OCI-LY3 (cell line): ENCODE measurements around the gene CLIC6.

Source experiments
- H2AFZ ChIP-seq: fragments of 200-600, 300-600 bp; shearing (Covaris generic); 2 replicates; pipeline ENCODE4 v1.6.0; 2014; ENCODE audit warnings: antibody characterized with exemption, low read depth, low read length
- H3K27ac ChIP-seq: fragments of 200-600, 300-600 bp; sonication (generic); 2 replicates; pipeline ENCODE4 v1.5.1; 2014; ENCODE audit warnings: mild to moderate bottlenecking, low read length, moderate library complexity, mixed read lengths
- H3K27me3 ChIP-seq: fragments of 200-600, 300-600 bp; sonication (generic); 2 replicates; pipeline ENCODE4 v1.6.1; 2014; ENCODE audit warnings: low read depth, low read length, mixed read lengths
- H3K36me3 ChIP-seq: fragments of 200-600, 300-600 bp; sonication (generic); replicated peaks from 2 replicates; pipeline ENCODE3; 2014; ENCODE audit warnings: low read depth, low read length, mixed read lengths
- H3K4me1 ChIP-seq: fragments of 300-600, 200-600 bp; sonication (generic); 2 replicates; pipeline ENCODE4 v1.6.1; 2014; ENCODE audit warnings: low read length, mixed read lengths
- H3K4me2 ChIP-seq: fragments of 200-600, 300-600 bp; sonication (generic); 2 replicates; pipeline ENCODE4 v1.6.1; 2014; ENCODE audit warnings: low read length, mixed read lengths
- H3K4me3 ChIP-seq: fragments of 300-600, 200-600 bp; sonication (generic); 2 replicates; pipeline ENCODE4 v1.5.1; 2014; ENCODE audit warnings: antibody characterized with exemption, mild to moderate bottlenecking, low read length, moderate library complexity
- H3K79me2 ChIP-seq: fragments of 300-600, 200-600 bp; shearing (Covaris generic); 2 replicates; pipeline ENCODE4 v1.6.1; 2014; ENCODE audit warnings: mild to moderate bottlenecking, low read length, mixed read lengths
- H3K9ac ChIP-seq: fragments of 300-600, 200-600 bp; shearing (Covaris generic); 2 replicates; pipeline ENCODE4 v1.6.0; 2014; ENCODE audit warnings: mild to moderate bottlenecking, low read length, moderate library complexity
- H3K9me3 ChIP-seq: fragments of 200-600, 300-600 bp; shearing (Covaris generic); 2 replicates; pipeline ENCODE4 v1.6.1; 2014; ENCODE audit warnings: low read length, mixed read lengths; ENCODE audit not compliant: insufficient read depth
- H4K20me1 ChIP-seq: fragments of 200-600, 300-600 bp; sonication (generic); 2 replicates; pipeline ENCODE4 v1.6.1; 2016; ENCODE audit warnings: low read length, mixed read lengths; ENCODE audit not compliant: insufficient read depth
- CTCF ChIP-seq: fragments of 200-600, 300-600 bp; sonication (generic); IDR thresholded peaks from 2 replicates; pipeline ENCODE4 v1.5.1; 2014; ENCODE audit warnings: antibody characterized with exemption, low read length, low read depth
- EZH2phosphoT487 ChIP-seq: fragments of 200-600 bp; shearing (Covaris generic); IDR thresholded peaks from 2 replicates; pipeline ENCODE4 v1.6.1; 2018; ENCODE audit warnings: antibody characterized with exemption, mixed run types, low read depth

Gene CLIC6

GRCh38 chr21:34730756-34731445, 62.1 kb downstream of the CLIC6 start:
- no peaks in the 10 kb centered on the region for H4K20me1 ChIP-seq
- H3K4me3 ChIP-seq: no peak overlapping the region
- H3K9ac ChIP-seq: no peak overlapping the region
- no peaks in the 10 kb centered on the region for H3K4me1 ChIP-seq
- TF ChIP-seq EZH2phosphoT487 (no peak), CTCF (no peak)
- H2AFZ ChIP-seq: no peak overlapping the region
- H3K27me3 ChIP-seq: no peaks in the 10 kb centered on the region
- H3K4me2 ChIP-seq: no peak overlapping the region
- no peak overlapping the region for H3K27ac ChIP-seq
- H3K36me3 ChIP-seq: no peaks in the 10 kb centered on the region
- no peaks in the 10 kb centered on the region for H3K79me2 ChIP-seq
- no peaks in the 10 kb centered on the region for H3K9me3 ChIP-seq

- H2AFZ ChIP-seq: no peak overlapping the region
- H3K4me1 ChIP-seq: no peaks in the 10 kb centered on the region
- no peaks in the 10 kb centered on the region for H3K36me3 ChIP-seq
- TF ChIP-seq CTCF (no peak), EZH2phosphoT487 (no peak)
- no peaks in the 10 kb centered on the region for H4K20me1 ChIP-seq
- H3K4me3 ChIP-seq: no peak overlapping the region
- H3K4me2 ChIP-seq: no peak overlapping the region
- no peaks in the 10 kb centered on the region for H3K79me2 ChIP-seq
- no peaks in the 10 kb centered on the region for H3K9me3 ChIP-seq
- no peak overlapping the region for H3K27ac ChIP-seq
- no peak overlapping the region for H3K9ac ChIP-seq
- 0 out of 2 replicates have a peak, but pooled peaks cover 4% of the 10 kb centered on the region for H3K27me3 ChIP-seq
Observed at GRCh38 chr21:34732388-34732821, 63.6 kb downstream of the CLIC6 start.

DNA sequence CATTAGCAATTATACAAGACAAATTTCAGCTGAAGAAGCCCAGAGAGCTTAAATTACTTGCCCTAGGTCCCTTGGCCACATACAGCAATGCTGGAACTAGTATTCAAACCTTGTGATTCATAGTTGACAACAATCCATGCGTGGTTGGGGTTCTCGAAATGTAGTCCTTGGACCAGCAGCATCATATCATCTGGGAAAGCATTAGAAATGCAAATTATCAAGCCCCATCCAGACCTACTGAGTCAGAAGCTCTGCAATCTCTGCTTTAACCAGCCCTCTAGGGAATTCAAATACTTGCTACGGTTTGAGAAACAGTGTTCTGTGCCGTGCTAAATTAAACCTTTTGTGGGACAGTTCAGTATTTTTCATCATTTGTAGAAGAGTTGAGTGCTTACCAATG, 65.1 kb downstream of the CLIC6 start:
- Histone ChIP-seq H3K9ac (no peak overlapping the region), H3K4me3 (no peak overlapping the region), H3K27ac (no peak overlapping the region), H3K36me3 (no peaks in the 10 kb centered on the region), H3K4me2 (no peak overlapping the region), H3K4me1 (no peaks in the 10 kb centered on the region), H4K20me1 (no peaks in the 10 kb centered on the region), H3K9me3 (no peaks in the 10 kb centered on the region), H2AFZ (no peak overlapping the region), H3K79me2 (no peaks in the 10 kb centered on the region), H3K27me3 (0 out of 2 replicates have a peak, but pooled peaks cover 6% of the 10 kb centered on the region)
- TF ChIP-seq CTCF: no peak
- no peak for TF ChIP-seq EZH2phosphoT487

- no peak overlapping the region for H2AFZ ChIP-seq
- H3K4me2 ChIP-seq: no peak overlapping the region
- 0 out of 2 replicates have a peak, but pooled peaks cover 6% of the 10 kb centered on the region for H3K27me3 ChIP-seq
- TF ChIP-seq CTCF (no peak), EZH2phosphoT487 (no peak)
- H3K9me3 ChIP-seq: no peaks in the 10 kb centered on the region
- no peaks in the 10 kb centered on the region for H3K79me2 ChIP-seq
- H4K20me1 ChIP-seq: no peaks in the 10 kb centered on the region
- H3K27ac ChIP-seq: no peak overlapping the region
- H3K36me3 ChIP-seq: no peaks in the 10 kb centered on the region
- no peak overlapping the region for H3K4me3 ChIP-seq
- H3K9ac ChIP-seq: no peak overlapping the region
- H3K4me1 ChIP-seq: no peaks in the 10 kb centered on the region
Observed at GRCh38 chr21:34734696-34735095, 65.9 kb downstream of the CLIC6 start.
